Measurements from ENCODE around the gene NET1. TPM values are rescaled to one million over a fixed set of nuclear protein-coding genes. Genes with fewer than 3 reads are reported as not detected.

NET1 gene
- total RNA-seq, 6 experiments from 2014 or later: 23.0 to 64.5 (median 38.5) TPM

- H3K4me1 ChIP-seq: no peaks in the 10 kb centered on the region
- no peaks in the 10 kb centered on the region for H3K36me3 ChIP-seq
- H3K9me3 ChIP-seq: no peaks in the 10 kb centered on the region
- H3K27ac ChIP-seq: no peak overlapping the region
- ATAC-seq (no peak), DNase-seq (no peak)
- no peak for TF ChIP-seq CTCF (IDR thresholded peaks at IDR 0.05)
- no peak for TF ChIP-seq POLR2A (IDR thresholded peaks at IDR 0.05)
- WGBS (ENCODE audit: insufficient coverage, low coverage, low lambda C conversion rate, missing lambda C conversion rate): 98% methylated on average over 7 of the region's 19 CpGs
- intact Hi-C loops (cut with DNase I): no loop called here
- H3K4me3 ChIP-seq: no peak overlapping the region
- H3K27me3 ChIP-seq: no peaks in the 10 kb centered on the region
Observed at GRCh38 chr10:5497948-5498730, 85.8 kb downstream of the NET1 start.

- H3K27ac ChIP-seq: no peak overlapping the region
- H3K4me1 ChIP-seq: no peaks in the 10 kb centered on the region
- TF ChIP-seq POLR2A (IDR thresholded peaks at IDR 0.05) (no peak), CTCF (IDR thresholded peaks at IDR 0.05) (no peak)
- ATAC-seq (no peak), DNase-seq (no peak)
- 100% methylated on average over 7 of the region's 61 CpGs for WGBS (ENCODE audit: insufficient coverage, low coverage, low lambda C conversion rate, missing lambda C conversion rate)
- H3K27me3 ChIP-seq: no peaks in the 10 kb centered on the region
- intact Hi-C loops (cut with DNase I): no loop called here
- H3K36me3 ChIP-seq: no peaks in the 10 kb centered on the region
- H3K4me3 ChIP-seq: no peak overlapping the region
- H3K9me3 ChIP-seq: no peaks in the 10 kb centered on the region
Observed at GRCh38 chr10:5498791-5499492, 86.6 kb downstream of the NET1 start.

GRCh38 chr10:5499493-5500140 lies 87.3 kb downstream of the NET1 start, which contains the start of gene CALML5:
CALML5 (minus strand) TSS chr10:5499570; CDS start chr10:5499438, 132 bp downstream.
- no peaks in the 10 kb centered on the region for H3K27me3 ChIP-seq
- ATAC-seq (no peak), DNase-seq (peak in 1 of 3 donors; percentile 30)
- no peak within 1 kb of the TSS for H3K4me3 ChIP-seq
- WGBS (ENCODE audit: insufficient coverage, low coverage, low lambda C conversion rate, missing lambda C conversion rate): no CpG with 5 or more reads among the region's 10 CpGs
- TF ChIP-seq CTCF (IDR thresholded peaks at IDR 0.05) (no peak), POLR2A (IDR thresholded peaks at IDR 0.05) (no peak)
- no peaks in the 10 kb centered on the region for H3K36me3 ChIP-seq
- H3K4me1 ChIP-seq: no peaks in the 10 kb centered on the region
- H3K9me3 ChIP-seq: no peaks in the 10 kb centered on the region
- intact Hi-C loops (cut with DNase I): no loop called here
- no peak within 1 kb of the TSS for H3K27ac ChIP-seq

- H3K27ac ChIP-seq: no peak overlapping the region
- ATAC-seq (no peak), DNase-seq (peak in 1 of 3 donors; percentile 30)
- no peaks in the 10 kb centered on the region for H3K4me1 ChIP-seq
- H3K27me3 ChIP-seq: no peaks in the 10 kb centered on the region
- intact Hi-C loops (cut with DNase I): no loop called here
- no peaks in the 10 kb centered on the region for H3K9me3 ChIP-seq
- no peaks in the 10 kb centered on the region for H3K36me3 ChIP-seq
- TF ChIP-seq CTCF (IDR thresholded peaks at IDR 0.05) (no peak), POLR2A (IDR thresholded peaks at IDR 0.05) (no peak)
- H3K4me3 ChIP-seq: no peak overlapping the region
- 80% methylated on average over 1 of the region's 7 CpGs for WGBS (ENCODE audit: insufficient coverage, low coverage, low lambda C conversion rate, missing lambda C conversion rate)
Observed at GRCh38 chr10:5500162-5500670, 87.9 kb downstream of the NET1 start.
